Stimulated activated CD4-positive, alpha-beta T cell treated with anti-CD3 and anti-CD28 coated beads, TNF-alpha, amount 100 ng/mL, for 4 hours (primary cell): ENCODE measurements around the gene ZNF84.

Source experiments
- DNase-seq, 3 experiments: peaks; one replicate each; pipeline ENCODE4 v3.0.0-alpha.2; 2020; ENCODE audit warnings: low read depth in 3 of 3

ZNF84 gene

GRCh38 chr12:133037207-133038005 lies at the start of gene ZNF84:
Gene ZNF84, plus strand, starts transcription at chr12:133037509. Its CDS starts 3,959 bp downstream, at chr12:133041468.
- DNase-seq, result peak; percentile 94 to 97 (median 95)

GRCh38 chr12:132998741-132999140 lies 38.6 kb upstream of the ZNF84 start:
- no peak for DNase-seq

- DNase-seq, result no peak
Observed at GRCh38 chr12:133010657-133011297, 26.5 kb upstream of the ZNF84 start.

- DNase-seq, result no peak
Observed at GRCh38 chr12:133023566-133023965, 13.7 kb upstream of the ZNF84 start.

GRCh38 chr12:133026996-133027395 lies 10.3 kb upstream of the ZNF84 start:
- DNase-seq, result no peak

- no peak for DNase-seq
Observed at GRCh38 chr12:133038118-133038709, 905 bp downstream of the ZNF84 start.

- no peak for DNase-seq
Observed at GRCh38 chr12:133046698-133047097, 9.4 kb downstream of the ZNF84 start.

- DNase-seq, result no peak
Observed at GRCh38 chr12:133057446-133057845, 20.1 kb downstream of the ZNF84 start.

- DNase-seq, result no peak
Observed at GRCh38 chr12:133058203-133059113, 21.1 kb downstream of the ZNF84 start.

GRCh38 chr12:133061954-133062353 lies 24.6 kb downstream of the ZNF84 start:
- no peak for DNase-seq

GRCh38 chr12:133063556-133063955 lies 26.2 kb downstream of the ZNF84 start:
- DNase-seq, result no peak

- DNase-seq, result no peak
Observed at GRCh38 chr12:133073836-133074235, 36.5 kb downstream of the ZNF84 start.

- peak in 2 of 3 experiments; percentile 94 for DNase-seq
Observed at GRCh38 chr12:133080026-133080367, 42.7 kb downstream of the ZNF84 start.

GRCh38 chr12:133080368-133081158 lies 43.3 kb downstream of the ZNF84 start, which contains the start of gene ZNF140:
Gene ZNF140, plus strand, starts transcription at chr12:133080923. Its CDS starts 398 bp downstream, at chr12:133081321.
- DNase-seq, result peak; percentile 87 to 91 (median 89)

GRCh38 chr12:133081159-133081780 lies 44.0 kb downstream of the ZNF84 start:
- no peak for DNase-seq

- no peak for DNase-seq
Observed at GRCh38 chr12:133083345-133083744, 46.0 kb downstream of the ZNF84 start.

- no peak for DNase-seq
Observed at GRCh38 chr12:133105620-133106019, 68.3 kb downstream of the ZNF84 start.

GRCh38 chr12:133106253-133106652 lies 68.9 kb downstream of the ZNF84 start:
- no peak for DNase-seq

GRCh38 chr12:133107121-133107520 lies 69.8 kb downstream of the ZNF84 start:
- no peak for DNase-seq

- no peak for DNase-seq
Observed at GRCh38 chr12:133108150-133108549, 70.8 kb downstream of the ZNF84 start.
